IgD-negative memory B cell (primary cell): Measurements from ENCODE around the gene VOPP1. TPM values are rescaled to one million over a fixed set of nuclear protein-coding genes. Genes with fewer than 3 reads are reported as not detected.
A peak's percentile ranks its signal among the peaks of the same experiment; 100 is the strongest.

Experiments used
- H3K27ac Mint-ChIP-seq, 3 donors: one replicate each; pipeline ENCODE4 v1.8.0; 2020 to 2022; ENCODE audit warnings: mild to moderate bottlenecking in 3 of 3, mixed read lengths in 3 of 3, moderate library complexity in 1 of 3
- H3K27me3 Mint-ChIP-seq: one replicate; pipeline ENCODE4 v1.8.0; 2021; ENCODE audit warnings: mixed read lengths
- H3K36me3 Mint-ChIP-seq: one replicate; pipeline ENCODE4 v1.8.0; 2020; ENCODE audit warnings: mild to moderate bottlenecking, mixed read lengths
- H3K4me1 Mint-ChIP-seq, 3 donors: one replicate each; pipeline ENCODE4 v1.8.0; 2020 to 2022; ENCODE audit warnings: mixed read lengths in 3 of 3, mild to moderate bottlenecking in 1 of 3
- H3K4me3 Mint-ChIP-seq, 4 donors: one replicate each; pipeline ENCODE4 v1.8.0; 2020 to 2022; ENCODE audit warnings: mild to moderate bottlenecking in 4 of 4, mixed read lengths in 4 of 4, moderate library complexity in 3 of 4
- H3K9me3 Mint-ChIP-seq, 3 donors: one replicate each; pipeline ENCODE4 v1.8.0; 2020 to 2021; ENCODE audit warnings: mixed read lengths in 3 of 3, mild to moderate bottlenecking in 1 of 3
- polyA plus RNA-seq: library from polyadenylated mRNA; unstranded; fragments of 300-500 nt; fragmentation: Illumina TruSeq; gene quantifications from one replicate; pipeline ENCODE4 v1.2.3, GENCODE V29; 2021

VOPP1 gene
- polyA plus RNA-seq, 1 donor from 2014 or later, result 70.2 TPM

DNA sequence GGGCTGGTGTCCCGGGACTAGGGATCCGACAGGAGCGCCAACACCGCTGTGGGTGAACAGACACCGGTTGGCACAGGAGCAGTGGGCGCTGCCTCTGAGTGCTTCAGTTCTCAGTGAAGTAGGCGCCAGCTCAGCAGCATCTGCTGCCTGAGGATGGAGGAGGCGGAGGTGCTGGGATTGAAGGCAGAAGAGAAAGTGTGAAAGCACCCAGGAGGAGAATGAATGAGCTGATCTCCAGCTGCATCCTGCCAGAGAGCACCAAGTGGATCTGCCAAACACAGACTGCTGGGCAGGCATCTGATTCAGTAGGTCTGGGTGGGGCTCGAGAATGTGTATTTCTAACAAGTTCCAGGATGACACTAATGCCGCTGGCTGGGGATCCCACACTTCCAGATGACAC is 132.7 kb downstream of the VOPP1 start:
- Mint-ChIP-seq H3K27ac (peak overlapping the region in 1 of 3 donors; percentile 9), H3K36me3 (peaks cover 4% of the 10 kb centered on the region), H3K9me3 (no peaks in the 10 kb centered on the region), H3K4me1 (peaks cover 4 to 14% (median 8%) of the 10 kb centered on the region in 3 donors), H3K4me3 (peak overlapping the region in 1 of 4 donors; percentile 73), H3K27me3 (peaks cover 2% of the 10 kb centered on the region)

DNA sequence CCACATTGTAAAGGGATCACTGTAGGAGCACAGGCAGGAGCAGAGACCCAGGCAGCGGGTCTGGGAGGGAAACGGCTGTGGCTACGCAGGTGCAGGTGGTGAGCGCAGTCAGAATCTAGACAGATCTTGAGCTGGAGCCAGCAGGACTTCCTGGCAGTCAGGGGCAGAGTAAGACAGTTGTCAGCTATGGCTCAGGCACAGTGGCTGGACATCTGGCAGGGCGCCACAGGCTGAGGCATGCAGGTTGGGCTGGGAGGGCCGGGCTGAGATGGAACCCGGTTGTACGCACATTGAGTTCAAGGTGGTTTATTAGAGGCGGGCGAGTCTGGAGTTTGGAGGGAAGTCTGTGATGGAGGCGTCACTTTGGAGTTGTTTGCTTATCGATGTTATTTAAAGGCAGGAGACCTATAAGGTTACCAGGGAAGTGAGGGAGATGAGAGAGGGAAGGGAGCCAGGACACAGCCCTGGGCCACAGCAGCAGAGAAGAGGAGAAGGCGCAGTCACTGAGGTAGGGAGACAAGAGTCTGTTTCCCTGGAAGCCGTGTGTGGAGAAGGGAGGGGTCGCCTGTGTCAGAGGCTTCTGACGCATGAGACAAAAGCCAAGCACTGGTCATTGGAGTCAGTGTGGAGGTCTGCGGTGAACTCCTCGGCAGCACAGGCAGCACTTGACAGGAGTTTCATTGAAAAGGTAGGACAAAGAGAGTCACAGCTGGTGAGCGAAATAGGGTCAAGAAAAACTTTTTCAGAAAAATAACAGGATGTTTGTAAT is 133.4 kb downstream of the VOPP1 start:
- Mint-ChIP-seq H3K4me3 (peak overlapping the region in 2 of 4 donors; percentile 40 to 73), H3K27ac (peak overlapping the region in 1 of 3 donors; percentile 83), H3K4me1 (peaks cover 4 to 14% (median 8%) of the 10 kb centered on the region in 3 donors), H3K27me3 (peaks cover 2% of the 10 kb centered on the region), H3K36me3 (peaks cover 4% of the 10 kb centered on the region), H3K9me3 (no peaks in the 10 kb centered on the region)

DNA sequence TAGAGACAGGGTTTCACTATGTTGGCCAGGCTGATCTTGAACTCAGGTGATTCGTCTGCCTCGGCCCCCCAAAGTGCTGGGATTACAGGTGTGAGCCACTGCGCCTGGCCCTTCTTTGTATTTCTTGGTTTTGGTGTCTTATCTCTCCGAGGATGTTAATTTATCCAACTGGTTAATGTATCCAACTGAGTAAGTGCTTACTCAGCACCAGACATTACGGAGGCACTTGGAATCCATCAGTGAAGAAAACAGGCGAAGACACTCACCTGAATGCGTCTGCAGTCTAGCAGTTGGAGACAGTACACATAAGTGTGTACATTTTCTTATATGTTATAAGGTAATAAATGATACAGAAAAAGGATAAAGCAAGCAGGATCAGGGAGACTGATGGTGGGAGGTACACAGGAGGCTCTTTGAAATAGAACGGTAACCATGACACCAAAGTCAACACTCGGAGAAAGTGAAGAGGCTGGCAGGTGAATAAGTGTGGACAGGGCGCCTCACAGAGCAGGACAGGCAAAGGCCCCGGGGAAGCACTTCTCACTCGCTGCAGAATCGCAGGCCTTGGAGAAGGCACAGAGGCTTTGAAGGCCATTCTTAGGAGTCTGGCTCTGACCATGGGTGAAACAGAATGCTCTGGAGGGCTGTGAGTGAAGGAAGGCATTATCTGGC is 134.1 kb downstream of the VOPP1 start:
- peak overlapping the region in 1 of 4 donors; percentile 21 for H3K4me3 Mint-ChIP-seq
- H3K27me3 Mint-ChIP-seq, result peaks cover 2% of the 10 kb centered on the region
- H3K27ac Mint-ChIP-seq, result peak overlapping the region in 1 of 3 donors; percentile 83
- H3K4me1 Mint-ChIP-seq, result peaks cover 4 to 14% (median 8%) of the 10 kb centered on the region in 3 donors
- peaks cover 4% of the 10 kb centered on the region for H3K36me3 Mint-ChIP-seq
- H3K9me3 Mint-ChIP-seq, result no peaks in the 10 kb centered on the region

DNA sequence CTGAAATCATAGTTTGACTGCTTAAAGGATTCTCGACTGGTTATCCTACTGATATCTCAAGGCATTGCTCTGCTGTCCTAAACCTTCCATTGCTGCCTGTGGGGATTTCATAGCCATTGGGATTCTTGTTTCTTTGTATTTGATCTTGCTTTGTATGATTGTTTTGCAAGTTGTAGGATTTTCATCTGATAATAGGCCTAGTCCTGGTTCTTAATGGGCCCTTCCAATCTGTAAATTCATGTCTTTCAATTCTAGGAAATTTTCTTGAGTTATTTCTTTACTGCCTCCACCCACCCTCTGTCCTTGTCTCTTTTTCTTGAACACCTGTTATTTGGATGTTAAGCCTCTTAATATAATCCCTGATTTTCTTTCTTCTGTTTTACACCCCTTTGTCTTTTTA is 134.9 kb downstream of the VOPP1 start:
- no peak overlapping the region for H3K4me3 Mint-ChIP-seq
- H3K9me3 Mint-ChIP-seq, result no peaks in the 10 kb centered on the region
- peaks cover 4 to 14% (median 8%) of the 10 kb centered on the region in 3 donors for H3K4me1 Mint-ChIP-seq
- H3K27me3 Mint-ChIP-seq, result peaks cover 2% of the 10 kb centered on the region
- H3K36me3 Mint-ChIP-seq, result peaks cover 4% of the 10 kb centered on the region
- H3K27ac Mint-ChIP-seq, result peak overlapping the region in 1 of 3 donors; percentile 14

DNA sequence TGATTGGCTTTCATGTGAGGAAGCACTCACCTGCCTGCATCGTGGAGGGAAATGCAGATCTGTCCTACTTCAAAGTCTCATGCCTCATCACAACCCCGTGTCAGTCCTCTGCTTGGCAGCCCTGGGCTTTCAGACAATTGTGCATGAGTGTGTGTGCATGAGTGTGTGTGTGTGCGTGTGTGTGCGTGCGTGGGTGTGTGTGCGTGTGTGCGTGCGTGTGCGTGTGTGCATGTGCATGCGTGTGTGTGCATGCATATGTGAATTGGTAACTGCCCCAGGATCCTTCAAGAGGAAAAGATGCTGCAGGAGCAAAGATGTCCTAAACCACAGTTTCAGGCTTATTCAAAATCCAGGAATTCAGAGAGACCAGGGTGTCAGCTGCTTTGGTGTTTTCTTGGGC is 135.8 kb downstream of the VOPP1 start:
- Mint-ChIP-seq H3K27ac (peak overlapping the region in 1 of 3 donors; percentile 14), H3K4me3 (no peak overlapping the region), H3K9me3 (no peaks in the 10 kb centered on the region), H3K27me3 (peaks cover 2% of the 10 kb centered on the region), H3K4me1 (peaks cover 4 to 14% (median 8%) of the 10 kb centered on the region in 3 donors), H3K36me3 (peaks cover 4% of the 10 kb centered on the region)

DNA sequence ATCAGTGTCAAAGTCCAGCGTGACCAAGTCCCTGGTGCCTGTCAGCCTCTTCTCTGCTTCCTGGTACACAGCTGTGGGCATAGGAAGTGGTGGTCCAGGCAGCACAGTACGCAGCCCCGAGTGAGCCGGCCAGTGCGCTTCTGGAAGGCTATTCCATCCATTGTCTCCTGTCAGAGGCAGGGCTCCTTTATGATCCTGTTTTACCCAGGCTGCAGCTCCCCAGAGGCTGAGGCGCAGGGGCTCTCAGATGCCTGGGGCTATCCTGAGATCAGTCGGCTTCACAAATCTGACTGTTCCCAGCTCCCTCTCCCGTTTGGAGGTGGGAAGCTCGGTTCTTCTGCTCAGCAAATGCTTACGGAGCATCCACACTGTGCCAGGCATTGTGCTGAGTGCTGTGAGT is 136.8 kb downstream of the VOPP1 start:
- Mint-ChIP-seq H3K4me1 (peaks cover 4 to 14% (median 8%) of the 10 kb centered on the region in 3 donors), H3K27ac (no peak overlapping the region), H3K9me3 (no peaks in the 10 kb centered on the region), H3K36me3 (peaks cover 4% of the 10 kb centered on the region), H3K27me3 (peaks cover 2% of the 10 kb centered on the region), H3K4me3 (no peak overlapping the region)

DNA sequence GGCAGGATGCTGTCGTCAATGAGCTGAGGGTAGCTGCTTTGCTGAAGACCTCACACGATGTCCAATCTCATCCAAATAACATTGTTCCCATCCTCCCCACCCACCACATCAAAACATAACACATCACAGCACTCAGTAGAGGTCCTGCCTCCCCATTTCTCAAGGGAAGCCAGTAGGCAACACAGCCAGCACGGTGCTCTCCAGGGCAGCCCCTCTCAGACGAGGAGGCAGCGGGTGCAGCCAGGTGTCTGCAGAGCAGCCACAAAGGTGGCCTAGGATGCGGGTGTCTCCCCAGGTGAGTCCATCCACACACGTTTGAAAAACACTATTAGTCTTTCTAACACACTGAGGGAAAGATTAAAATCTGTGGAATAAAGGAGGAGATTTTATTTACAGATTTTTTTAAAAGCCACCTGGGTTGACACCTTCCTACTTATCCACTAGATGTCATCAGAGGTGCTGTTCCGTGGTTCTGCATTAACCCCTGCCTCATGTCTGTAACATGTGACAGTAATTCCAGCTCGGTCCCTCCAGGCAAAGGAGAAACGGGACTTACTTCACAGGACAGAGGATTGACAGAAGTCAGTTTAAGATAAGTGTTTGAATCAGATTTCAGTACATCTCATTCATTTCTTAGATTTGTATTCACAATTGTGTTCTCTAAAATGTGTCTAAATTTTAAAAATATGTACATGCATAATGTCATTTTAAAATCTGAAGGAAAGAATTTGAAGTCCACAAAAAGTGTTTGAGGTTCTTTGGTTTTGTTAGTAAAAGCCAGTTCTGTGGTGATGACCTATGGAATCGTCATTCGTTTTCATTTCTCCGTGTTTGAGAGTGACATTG is 139.1 kb downstream of the VOPP1 start:
- Mint-ChIP-seq H3K4me1 (peaks cover 0 to 4% (median 1%) of the 10 kb centered on the region in 3 donors), H3K27me3 (peaks cover 1% of the 10 kb centered on the region), H3K36me3 (peaks cover 3% of the 10 kb centered on the region), H3K27ac (peak overlapping the region in 1 of 3 donors; percentile 13), H3K4me3 (no peak overlapping the region), H3K9me3 (no peaks in the 10 kb centered on the region)

DNA sequence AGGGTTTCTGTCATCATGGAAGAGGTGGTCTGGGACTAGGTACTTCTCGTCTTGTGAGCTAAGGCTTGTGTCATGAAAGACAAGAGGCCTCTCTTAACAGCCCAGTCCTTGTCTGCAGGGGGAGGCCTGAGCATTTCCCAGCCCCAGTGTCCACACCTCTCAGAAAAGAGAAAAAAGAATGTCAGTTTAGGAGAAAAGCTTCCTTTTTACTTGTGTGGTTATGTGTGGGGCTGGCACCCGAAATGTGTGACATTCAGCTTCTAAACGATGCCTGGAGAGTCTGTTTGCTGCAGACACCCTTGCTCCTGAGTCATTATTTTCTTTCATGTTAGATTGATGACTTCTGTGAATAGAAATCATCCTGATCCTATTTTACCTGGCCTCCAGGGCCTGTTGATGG is 139.8 kb downstream of the VOPP1 start:
- peaks cover 1% of the 10 kb centered on the region for H3K36me3 Mint-ChIP-seq
- no peak overlapping the region for H3K27ac Mint-ChIP-seq
- no peak overlapping the region for H3K4me3 Mint-ChIP-seq

DNA sequence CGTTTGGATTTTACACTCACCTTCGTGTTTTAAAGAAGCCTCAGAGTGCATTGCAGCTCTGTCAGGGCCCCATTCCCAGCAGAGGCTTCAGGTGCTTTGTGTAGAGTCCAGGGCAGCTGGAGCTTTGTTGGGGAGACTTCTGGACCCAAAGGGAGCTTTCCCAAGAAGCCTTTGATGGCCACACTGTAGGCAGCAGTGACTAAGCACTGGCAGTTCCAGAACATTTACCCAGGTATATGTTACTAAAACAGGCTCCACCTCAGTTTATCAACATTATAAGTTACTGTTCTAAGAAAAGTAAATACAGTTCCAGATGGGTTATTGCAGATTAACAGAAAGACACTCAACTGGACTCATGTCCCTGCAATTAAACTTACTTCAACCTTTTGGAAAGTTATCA is 140.4 kb downstream of the VOPP1 start:
- Mint-ChIP-seq H3K36me3 (no peaks in the 10 kb centered on the region), H3K4me1 (no peaks in the 10 kb centered on the region), H3K27me3 (no peaks in the 10 kb centered on the region), H3K9me3 (no peaks in the 10 kb centered on the region), H3K27ac (peak overlapping the region in 1 of 3 donors; percentile 57), H3K4me3 (no peak overlapping the region)

More for the DNA sequence above, 139.8 kb downstream of the VOPP1 start:
- Mint-ChIP-seq H3K27me3 (no peaks in the 10 kb centered on the region), H3K4me1 (peaks cover 0 to 3% (median 0%) of the 10 kb centered on the region in 3 donors), H3K9me3 (no peaks in the 10 kb centered on the region)

DNA sequence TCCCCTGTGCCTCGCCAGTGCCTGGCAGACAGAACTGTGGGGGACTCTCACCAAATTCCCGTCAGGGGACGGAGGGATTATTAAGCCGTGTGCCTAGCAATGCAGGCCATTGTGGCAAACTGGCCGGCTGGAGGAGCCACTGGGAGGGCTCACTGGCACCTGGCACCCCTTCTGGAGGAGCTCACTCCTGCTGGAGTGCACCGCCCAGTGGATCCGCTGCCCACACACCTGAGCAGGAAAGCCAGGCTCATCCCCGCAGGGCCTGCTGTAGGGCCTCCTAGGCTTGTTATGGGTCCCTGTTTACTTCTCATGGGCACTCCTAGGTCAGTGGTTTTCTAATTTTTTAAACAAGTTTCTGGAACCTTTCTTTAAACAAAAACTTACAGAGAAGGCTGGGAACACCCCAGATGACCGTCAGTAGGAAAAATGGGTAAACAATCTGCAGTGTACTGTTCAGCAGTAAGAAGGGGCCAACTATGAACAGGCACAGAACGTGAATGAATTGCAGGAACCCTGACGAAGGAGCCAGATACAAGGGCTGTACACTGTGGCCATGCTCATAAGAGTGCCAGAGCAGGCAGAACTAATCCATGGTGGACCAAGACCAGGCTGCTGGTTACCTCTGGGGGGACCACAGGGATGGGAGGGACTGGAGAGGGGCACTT is 142.3 kb downstream of the VOPP1 start:
- Mint-ChIP-seq H3K27me3 (no peaks in the 10 kb centered on the region), H3K4me1 (no peaks in the 10 kb centered on the region), H3K36me3 (no peaks in the 10 kb centered on the region), H3K4me3 (no peak overlapping the region), H3K27ac (peak overlapping the region in 1 of 3 donors; percentile 35), H3K9me3 (no peaks in the 10 kb centered on the region)

DNA sequence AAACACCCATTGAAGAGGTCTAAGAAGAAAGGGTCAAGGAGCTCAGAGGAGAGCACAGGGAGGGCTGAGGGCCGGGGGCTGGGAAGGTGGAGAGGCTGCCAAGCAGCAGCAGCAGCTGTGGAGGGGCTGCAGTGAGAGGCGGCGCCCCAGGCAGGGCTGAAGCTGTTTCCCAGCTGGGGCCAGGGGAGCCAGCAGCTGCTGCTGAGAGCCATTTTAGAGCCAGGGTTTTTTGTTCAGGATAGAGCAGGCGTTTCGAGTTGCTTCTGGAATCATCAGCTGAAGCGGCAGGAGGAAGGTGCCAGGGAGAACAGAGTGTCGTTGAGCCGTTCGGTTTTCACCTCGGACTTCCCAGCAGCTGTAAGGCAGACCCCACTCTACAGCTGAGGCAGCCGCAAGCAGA is 144.5 kb downstream of the VOPP1 start:
- no peaks in the 10 kb centered on the region for H3K27me3 Mint-ChIP-seq
- no peaks in the 10 kb centered on the region for H3K36me3 Mint-ChIP-seq
- no peaks in the 10 kb centered on the region for H3K4me1 Mint-ChIP-seq
- H3K27ac Mint-ChIP-seq, result peak overlapping the region in 1 of 3 donors; percentile 20
- no peak overlapping the region for H3K4me3 Mint-ChIP-seq
- no peaks in the 10 kb centered on the region for H3K9me3 Mint-ChIP-seq

DNA sequence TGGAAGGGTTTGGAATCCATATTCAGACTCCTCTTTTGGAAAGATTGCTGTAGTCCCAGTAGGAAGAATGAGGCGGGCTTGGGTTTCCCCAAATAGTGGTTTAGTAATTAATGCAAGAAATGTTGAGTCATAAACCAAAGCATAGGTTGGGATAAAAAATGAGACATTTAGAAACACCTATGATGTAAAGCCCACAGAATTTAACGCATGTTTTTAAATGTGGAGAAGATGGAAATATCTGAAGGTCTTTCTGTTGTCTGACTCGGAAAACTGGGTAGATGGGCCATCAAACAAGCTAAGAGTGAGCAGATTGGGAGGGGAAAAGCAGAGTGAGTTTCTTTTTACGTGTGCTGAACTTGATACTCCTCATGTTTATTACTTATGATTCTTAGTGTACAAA is 145.0 kb downstream of the VOPP1 start:
- H3K4me1 Mint-ChIP-seq, result no peaks in the 10 kb centered on the region
- no peaks in the 10 kb centered on the region for H3K36me3 Mint-ChIP-seq
- no peaks in the 10 kb centered on the region for H3K27me3 Mint-ChIP-seq
- peak overlapping the region in 1 of 3 donors; percentile 20 for H3K27ac Mint-ChIP-seq
- no peaks in the 10 kb centered on the region for H3K9me3 Mint-ChIP-seq
- H3K4me3 Mint-ChIP-seq, result no peak overlapping the region

DNA sequence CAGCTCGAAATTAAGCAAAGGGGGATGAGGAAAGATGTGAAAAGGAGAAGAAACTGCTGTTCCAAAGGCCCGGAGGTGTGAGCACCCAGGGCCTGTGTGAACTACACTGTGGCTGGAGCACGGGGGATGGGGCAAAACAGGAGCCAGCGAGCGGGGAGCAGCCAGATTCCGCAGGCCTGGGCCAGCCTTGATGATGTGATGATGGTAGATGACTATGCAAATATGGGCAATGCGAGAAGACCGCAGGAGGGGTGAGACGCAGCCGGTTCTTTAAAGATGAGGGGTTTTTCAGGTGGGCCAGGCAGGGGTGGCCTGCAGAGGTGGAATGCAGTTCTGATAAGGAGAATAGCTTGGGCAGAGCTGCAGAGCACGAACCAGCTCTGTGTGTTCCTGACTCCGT is 145.6 kb downstream of the VOPP1 start:
- H3K4me3 Mint-ChIP-seq, result no peak overlapping the region
- H3K36me3 Mint-ChIP-seq, result no peaks in the 10 kb centered on the region
- H3K4me1 Mint-ChIP-seq, result no peaks in the 10 kb centered on the region
- H3K9me3 Mint-ChIP-seq, result no peaks in the 10 kb centered on the region
- peak overlapping the region in 1 of 3 donors; percentile 91 for H3K27ac Mint-ChIP-seq
- H3K27me3 Mint-ChIP-seq, result no peaks in the 10 kb centered on the region

DNA sequence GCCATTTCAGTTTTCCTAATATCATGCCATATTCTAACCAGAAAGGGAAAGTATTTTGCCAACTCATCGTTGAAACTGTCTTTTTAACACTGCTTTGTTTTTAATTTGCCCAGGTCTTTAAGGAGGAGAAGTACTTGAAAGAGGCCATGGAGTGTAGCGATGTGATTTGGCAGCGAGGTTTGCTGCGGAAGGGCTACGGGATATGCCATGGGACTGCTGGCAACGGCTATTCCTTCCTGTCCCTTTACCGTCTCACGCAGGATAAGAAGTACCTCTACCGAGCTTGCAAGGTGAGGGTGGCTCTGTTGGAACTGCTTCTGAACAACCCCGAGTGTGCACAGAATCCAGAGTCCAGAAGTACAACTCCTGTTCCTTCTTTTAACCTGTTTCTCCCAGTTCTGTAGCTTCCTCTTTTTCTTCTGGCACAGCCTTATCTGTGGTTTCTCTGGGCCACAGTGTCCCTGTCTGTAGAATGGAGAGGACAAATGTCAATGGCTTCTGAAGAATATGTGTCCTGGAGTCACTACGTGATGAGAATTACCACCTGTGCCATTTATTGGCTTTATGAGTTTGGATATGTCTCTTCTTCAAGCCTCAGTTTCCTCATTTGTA is 147.1 kb downstream of the VOPP1 start:
- Mint-ChIP-seq H3K27me3 (no peaks in the 10 kb centered on the region), H3K27ac (peak overlapping the region in 2 of 3 donors; percentile 29 to 81), H3K36me3 (no peaks in the 10 kb centered on the region), H3K9me3 (no peaks in the 10 kb centered on the region), H3K4me1 (no peaks in the 10 kb centered on the region), H3K4me3 (no peak overlapping the region)
